Measurements from ENCODE around the gene GSTA4.

GSTA4 gene

DNA sequence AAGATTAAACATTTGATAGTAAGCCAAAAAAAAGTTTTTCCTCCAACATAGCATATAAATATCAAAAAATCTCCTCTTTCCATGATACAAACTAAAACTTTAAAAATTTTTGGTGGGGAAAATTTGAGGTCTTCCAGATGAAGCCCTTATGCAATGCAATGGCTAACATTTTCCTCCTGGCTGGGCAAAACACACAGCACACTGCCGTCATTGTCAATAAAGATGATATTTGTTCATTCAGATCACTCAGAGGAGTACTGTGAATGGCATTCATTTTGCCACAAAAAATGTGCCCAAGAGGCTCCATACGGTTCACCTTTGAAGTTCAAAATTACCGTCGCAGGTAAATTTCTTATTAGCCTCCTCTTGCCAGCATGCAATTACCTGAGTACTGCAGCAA lies 36.2 kb upstream of the GSTA4 start:
- ChIA-PET CTCF (interaction anchor here (0.6 kb wide), 1 partner anchor 382 kb away, joined by 4 read pairs; no protein-coding TSS in a partner anchor), POLR2A (no interaction called here)
- TF ChIP-seq ZNF664 (tag by site-specific recombination; IDR thresholded peaks at IDR 0.05) (no peak), ZNF404 (tag by site-specific recombination; IDR thresholded peaks at IDR 0.05) (no peak), ZEB2 (tag by site-specific recombination; IDR thresholded peaks at IDR 0.05) (no peak), SALL2 (tag by site-specific recombination; IDR thresholded peaks at IDR 0.05; ENCODE audit: borderline replicate concordance) (no peak), ZNF211 (tag by site-specific recombination; IDR thresholded peaks at IDR 0.05; ENCODE audit: low read depth) (no peak), ZNF48 (tag by site-specific recombination; IDR thresholded peaks at IDR 0.05) (no peak), ZNF2 (tag by site-specific recombination; IDR thresholded peaks at IDR 0.05) (no peak), ZNF394 (tag by site-specific recombination; IDR thresholded peaks at IDR 0.05; ENCODE audit: borderline replicate concordance) (no peak), ZBTB1 (tag by site-specific recombination; IDR thresholded peaks at IDR 0.05) (no peak), PRDM4 (tag by site-specific recombination; IDR thresholded peaks at IDR 0.05) (no peak), ZNF138 (tag by site-specific recombination; IDR thresholded peaks at IDR 0.05; ENCODE audit: borderline replicate concordance) (no peak), ZFP37 (tag by site-specific recombination; IDR thresholded peaks at IDR 0.05) (no peak), ZNF155 (tag by site-specific recombination; IDR thresholded peaks at IDR 0.05) (no peak), ZNF433 (tag by site-specific recombination; IDR thresholded peaks at IDR 0.05; ENCODE audit: low read depth) (no peak), ZNF654 (tag by site-specific recombination; IDR thresholded peaks at IDR 0.05; ENCODE audit: low read depth) (no peak), ZFP3 (tag by site-specific recombination; IDR thresholded peaks at IDR 0.05; ENCODE audit: low read depth) (no peak), ZNF529 (tag by site-specific recombination; IDR thresholded peaks at IDR 0.05; ENCODE audit: insufficient replicate concordance) (no peak), ZNF274 (IDR thresholded peaks at IDR 0.05; ENCODE audit: low read length) (no peak), ZNF274 (tag by site-specific recombination; IDR thresholded peaks at IDR 0.05; ENCODE audit: borderline replicate concordance) (no peak), ZNF544 (tag by site-specific recombination; IDR thresholded peaks at IDR 0.05) (no peak)
- TF ChIP-seq, protein P1, sequence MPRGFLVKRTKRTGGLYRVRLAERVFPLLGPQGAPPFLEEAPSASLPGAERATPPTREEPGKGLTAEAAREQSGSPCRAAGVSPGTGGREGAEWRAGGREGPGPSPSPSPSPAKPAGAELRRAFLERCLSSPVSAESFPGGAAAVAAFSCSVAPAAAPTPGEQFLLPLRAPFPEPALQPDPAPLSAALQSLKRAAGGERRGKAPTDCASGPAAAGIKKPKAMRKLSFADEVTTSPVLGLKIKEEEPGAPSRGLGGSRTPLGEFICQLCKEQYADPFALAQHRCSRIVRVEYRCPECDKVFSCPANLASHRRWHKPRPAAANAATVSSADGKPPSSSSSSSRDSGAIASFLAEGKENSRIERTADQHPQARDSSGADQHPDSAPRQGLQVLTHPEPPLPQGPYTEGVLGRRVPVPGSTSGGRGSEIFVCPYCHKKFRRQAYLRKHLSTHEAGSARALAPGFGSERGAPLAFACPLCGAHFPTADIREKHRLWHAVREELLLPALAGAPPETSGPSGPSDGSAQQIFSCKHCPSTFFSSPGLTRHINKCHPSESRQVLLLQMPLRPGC (tag by site-specific recombination; IDR thresholded peaks at IDR 0.05) = no peak
- Histone ChIP-seq H3K4me3 (ENCODE audit: low read depth, low read length) (no peak overlapping the region), H3K27ac (ENCODE audit: extremely low read depth, low read depth, low read length) (no peak overlapping the region), H3K36me3 (ENCODE audit: control insufficient read depth in 2 of 2, insufficient read depth in 1 of 2, low read length in 2 of 2) (peaks cover 5 to 58% of the 10 kb centered on the region in 2 experiments; a peak in 2 of 3 replicates), H3K9me3 (ENCODE audit: control insufficient read depth, insufficient read depth, low read depth, low read length) (no peaks in the 10 kb centered on the region), H3K4me1 (ENCODE audit: control insufficient read depth, insufficient read depth, low read length) (no peaks in the 10 kb centered on the region)

- Histone ChIP-seq H3K9me3 (ENCODE audit: control insufficient read depth, insufficient read depth, low read depth, low read length) (no peaks in the 10 kb centered on the region), H3K4me3 (ENCODE audit: low read depth, low read length) (no peak overlapping the region), H3K36me3 (ENCODE audit: control insufficient read depth in 2 of 2, insufficient read depth in 1 of 2, low read length in 2 of 2) (peaks cover 5 to 48% of the 10 kb centered on the region in 2 experiments; a peak in 2 of 3 replicates), H3K27ac (ENCODE audit: extremely low read depth, low read depth, low read length) (no peak overlapping the region), H3K4me1 (ENCODE audit: control insufficient read depth, insufficient read depth, low read length) (no peaks in the 10 kb centered on the region)
- ChIA-PET POLR2A (no interaction called here), CTCF (interaction anchor here (0.9 to 1.3 kb wide), 2 partner anchors 34 to 46 kb away, joined by 3 to 4 read pairs; no protein-coding TSS in a partner anchor)
- no peak for TF ChIP-seq ZBTB1 (tag by site-specific recombination; IDR thresholded peaks at IDR 0.05)
- TF ChIP-seq ZNF155 (tag by site-specific recombination; IDR thresholded peaks at IDR 0.05) = no peak
- TF ChIP-seq ZNF660 (tag by site-specific recombination; IDR thresholded peaks at IDR 0.05) = no peak
- TF ChIP-seq ZNF624 (tag by site-specific recombination; IDR thresholded peaks at IDR 0.05) = no peak
- TF ChIP-seq KLF1 (tag by site-specific recombination; IDR thresholded peaks at IDR 0.05) = no peak
Measured at GRCh38 chr6:53029761-53030160, 34.7 kb upstream of the GSTA4 start.
